GM12873 (cell line): Measurements from ENCODE around the gene ERP27.

Experiments used
- CTCF ChIP-seq: IDR thresholded peaks from 2 replicates; pipeline ENCODE4 v1.5.1; 2012; ENCODE audit warnings: low read depth, mild to moderate bottlenecking, moderate library complexity, low read length, control low read depth; ENCODE audit not compliant: insufficient read depth; ENCODE audit errors: missing control alignments

The ERP27 gene

GRCh38 chr12:14928931-14929330 lies 9.4 kb downstream of the ERP27 start:
- TF ChIP-seq CTCF: no peak

- no peak for TF ChIP-seq CTCF
These were observed 11.1 kb downstream of the ERP27 start for GRCh38 chr12:14927267-14927666.

- TF ChIP-seq CTCF: no peak
These were observed 13.8 kb downstream of the ERP27 start for GRCh38 chr12:14924541-14924940.

GRCh38 chr12:14923944-14924343 lies 14.4 kb downstream of the ERP27 start:
- TF ChIP-seq CTCF: no peak

- no peak for TF ChIP-seq CTCF
These were observed 17.1 kb downstream of the ERP27 start for GRCh38 chr12:14921218-14921617.

- TF ChIP-seq CTCF: no peak
These were observed 17.7 kb downstream of the ERP27 start for GRCh38 chr12:14920475-14921126.

GRCh38 chr12:14919455-14919854 lies 18.9 kb downstream of the ERP27 start:
- TF ChIP-seq CTCF: no peak

GRCh38 chr12:14915736-14916135 lies 22.6 kb downstream of the ERP27 start:
- no peak for TF ChIP-seq CTCF
